Measurements from ENCODE around the gene CCND1.

DNA sequence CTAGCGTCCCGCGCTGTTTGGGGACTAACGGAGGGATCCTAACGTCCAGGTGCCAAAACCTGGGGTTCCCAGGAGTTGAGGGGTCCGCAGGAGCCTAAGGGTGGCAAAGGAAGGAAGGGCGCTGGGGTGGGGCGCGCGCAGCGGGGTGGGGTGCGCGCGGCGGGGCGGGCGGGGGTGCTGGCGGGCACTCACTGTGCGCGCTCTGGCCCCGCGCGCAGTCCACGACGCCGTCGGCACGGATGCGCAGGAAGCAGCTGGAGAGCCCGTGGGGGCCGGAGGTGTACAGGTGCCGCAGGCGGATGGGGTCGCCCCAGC lies 62.5 kb downstream of the CCND1 start:
- TF ChIP-seq, protein P1, sequence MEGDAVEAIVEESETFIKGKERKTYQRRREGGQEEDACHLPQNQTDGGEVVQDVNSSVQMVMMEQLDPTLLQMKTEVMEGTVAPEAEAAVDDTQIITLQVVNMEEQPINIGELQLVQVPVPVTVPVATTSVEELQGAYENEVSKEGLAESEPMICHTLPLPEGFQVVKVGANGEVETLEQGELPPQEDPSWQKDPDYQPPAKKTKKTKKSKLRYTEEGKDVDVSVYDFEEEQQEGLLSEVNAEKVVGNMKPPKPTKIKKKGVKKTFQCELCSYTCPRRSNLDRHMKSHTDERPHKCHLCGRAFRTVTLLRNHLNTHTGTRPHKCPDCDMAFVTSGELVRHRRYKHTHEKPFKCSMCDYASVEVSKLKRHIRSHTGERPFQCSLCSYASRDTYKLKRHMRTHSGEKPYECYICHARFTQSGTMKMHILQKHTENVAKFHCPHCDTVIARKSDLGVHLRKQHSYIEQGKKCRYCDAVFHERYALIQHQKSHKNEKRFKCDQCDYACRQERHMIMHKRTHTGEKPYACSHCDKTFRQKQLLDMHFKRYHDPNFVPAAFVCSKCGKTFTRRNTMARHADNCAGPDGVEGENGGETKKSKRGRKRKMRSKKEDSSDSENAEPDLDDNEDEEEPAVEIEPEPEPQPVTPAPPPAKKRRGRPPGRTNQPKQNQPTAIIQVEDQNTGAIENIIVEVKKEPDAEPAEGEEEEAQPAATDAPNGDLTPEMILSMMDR (IDR thresholded peaks at IDR 0.05): no peak
- TF ChIP-seq POLR2A (IDR thresholded peaks at IDR 0.05): no peak
